ENCODE measurements around the gene CCDC71L.
"Not testable (repeated sequence)": the region's sequence is repeated elsewhere in the genome, so short reads cannot be mapped to it uniquely, and the experiment has no call there.

CCDC71L gene

GRCh38 chr7:106660862-106661720, at the start of gene CCDC71L:
Gene CCDC71L (minus strand): TSS chr7:106661158. CDS start chr7:106660896, 262 bp downstream.
- DNase-seq (ENCODE audit: low read depth) = peak; percentile 97
- no peak for TF ChIP-seq CTCF (conservative IDR thresholded peaks at IDR 0.05; ENCODE audit: low read depth, low read length)

GRCh38 chr7:106709604-106710003, 48.6 kb upstream of the CCDC71L start:
- DNase-seq (ENCODE audit: low read depth); H3K4me3 ChIP-seq (ENCODE audit: low read depth, low read length): not testable (repeated sequence)

More at GRCh38 chr7:106660862-106661720, at the start of gene CCDC71L:
- peak within 1 kb of the TSS; percentile 92 for H3K4me3 ChIP-seq (ENCODE audit: low read depth, low read length)

- no peak for TF ChIP-seq CTCF (conservative IDR thresholded peaks at IDR 0.05; ENCODE audit: low read depth, low read length)
- no peak overlapping the region for H3K4me3 ChIP-seq (ENCODE audit: low read depth, low read length)
- peak; percentile 2 for DNase-seq (ENCODE audit: low read depth)
These were observed 43.3 kb upstream of the CCDC71L start for GRCh38 chr7:106704000-106704840.

GRCh38 chr7:106693677-106694353, 32.9 kb upstream of the CCDC71L start:
- no peak for TF ChIP-seq CTCF (conservative IDR thresholded peaks at IDR 0.05; ENCODE audit: low read depth, low read length)
- DNase-seq (ENCODE audit: low read depth) = peak; percentile 30
- H3K4me3 ChIP-seq (ENCODE audit: low read depth, low read length) = no peak overlapping the region

- H3K4me3 ChIP-seq (ENCODE audit: low read depth, low read length) = no peak overlapping the region
- no peak for DNase-seq (ENCODE audit: low read depth)
- TF ChIP-seq CTCF (conservative IDR thresholded peaks at IDR 0.05; ENCODE audit: low read depth, low read length) = no peak
These were observed 31.6 kb upstream of the CCDC71L start for GRCh38 chr7:106692450-106693051.

- not testable (repeated sequence) for H3K4me3 ChIP-seq (ENCODE audit: low read depth, low read length); DNase-seq (ENCODE audit: low read depth)
These were observed 27.2 kb upstream of the CCDC71L start for GRCh38 chr7:106688161-106688560.

GRCh38 chr7:106683941-106684340, 23.0 kb upstream of the CCDC71L start:
- DNase-seq (ENCODE audit: low read depth) = no peak
- no peak for TF ChIP-seq CTCF (conservative IDR thresholded peaks at IDR 0.05; ENCODE audit: low read depth, low read length)
- no peak overlapping the region for H3K4me3 ChIP-seq (ENCODE audit: low read depth, low read length)
